Activated CD4-positive, alpha-beta T cell treated with anti-CD3 and anti-CD28 coated beads for 4 hours (primary cell): Measurements from ENCODE around the gene HMX1.

Experiments
- DNase-seq, 2 donors: peaks; one replicate each; pipeline ENCODE4 v3.0.0-alpha.2; 2020

Gene HMX1

DNA sequence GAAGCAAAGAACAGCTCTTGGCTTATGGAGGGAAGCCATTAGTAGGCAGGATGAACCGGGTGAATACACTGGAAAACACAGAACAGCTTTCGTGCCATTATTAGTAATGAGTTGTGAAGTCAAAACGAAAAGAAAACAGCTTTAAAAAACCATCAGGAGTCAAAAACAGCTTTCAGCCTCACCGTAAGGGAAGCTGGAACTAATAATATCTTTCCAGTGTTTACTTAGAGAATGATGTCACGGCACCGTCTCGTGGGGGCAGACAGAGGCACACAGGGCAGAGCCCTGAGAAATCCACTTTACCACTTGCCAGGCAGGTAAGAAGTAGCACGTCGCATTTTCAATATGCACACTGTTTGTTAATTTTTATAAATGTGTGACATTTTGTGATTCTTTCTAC is 37.9 kb upstream of the HMX1 start:
- DNase-seq: no peak

DNA sequence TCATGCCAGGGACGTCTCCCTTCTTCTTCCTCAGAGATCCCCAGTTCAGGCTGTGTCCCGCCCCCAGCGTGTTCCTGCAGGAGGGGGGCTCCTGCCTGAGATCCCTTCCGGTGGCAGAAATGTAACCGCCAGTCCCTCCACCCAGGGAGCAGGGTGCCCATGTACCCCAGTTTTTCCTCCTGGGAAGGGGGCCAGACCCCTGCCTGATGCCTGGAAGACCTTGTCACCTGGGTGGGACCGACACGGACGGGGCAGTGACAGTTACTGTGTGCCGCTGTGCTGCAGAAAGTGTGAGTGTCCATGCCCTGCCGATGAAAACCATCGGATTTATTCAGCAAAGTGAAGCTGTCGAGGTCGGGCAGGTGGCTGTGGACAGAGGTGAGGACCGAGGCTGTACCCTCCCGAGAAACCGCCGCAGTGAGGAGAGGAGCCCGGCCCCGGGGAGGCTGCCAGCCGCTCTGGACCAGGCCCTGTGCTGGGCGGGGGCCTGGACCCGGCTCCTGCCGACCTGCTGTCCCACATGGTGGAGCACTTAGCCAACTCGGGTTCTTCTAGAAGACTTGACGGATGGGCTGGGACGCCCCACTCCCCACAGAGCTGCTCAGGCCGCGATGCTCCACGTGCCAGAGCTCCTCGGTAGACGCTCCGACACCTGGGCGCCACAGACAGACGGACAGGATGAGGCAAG is 36.7 kb upstream of the HMX1 start:
- no peak for DNase-seq

DNA sequence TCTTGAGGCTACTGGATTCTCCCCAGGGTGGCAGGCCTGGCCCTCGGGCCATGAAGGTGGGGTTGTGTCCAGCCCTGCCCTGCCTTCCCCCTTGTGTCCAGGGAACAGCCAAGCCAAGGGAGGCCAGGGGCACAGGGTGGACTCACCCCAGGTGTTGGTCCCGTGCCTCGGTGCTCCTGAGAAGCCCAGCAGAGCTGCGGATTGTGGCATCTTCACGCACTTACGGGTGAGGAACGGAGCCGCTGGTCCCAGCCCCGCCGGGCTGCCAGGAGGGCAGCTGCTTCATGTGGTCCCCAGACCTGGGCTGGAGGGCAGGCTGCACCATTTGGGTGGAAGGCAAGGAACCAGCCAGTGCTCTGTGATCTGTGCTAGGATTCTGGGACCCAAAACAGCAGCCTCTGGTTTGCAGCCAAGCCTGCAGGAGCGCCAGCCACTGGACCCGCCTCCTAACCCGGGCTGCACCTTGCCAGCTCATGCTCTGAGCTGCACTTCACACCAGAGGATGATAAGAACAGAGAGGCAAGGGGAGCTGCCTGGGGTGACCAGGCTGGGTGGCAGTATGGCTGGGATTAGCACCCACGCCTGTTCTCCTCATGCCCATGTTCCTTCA is 36.1 kb upstream of the HMX1 start:
- DNase-seq: no peak

DNA sequence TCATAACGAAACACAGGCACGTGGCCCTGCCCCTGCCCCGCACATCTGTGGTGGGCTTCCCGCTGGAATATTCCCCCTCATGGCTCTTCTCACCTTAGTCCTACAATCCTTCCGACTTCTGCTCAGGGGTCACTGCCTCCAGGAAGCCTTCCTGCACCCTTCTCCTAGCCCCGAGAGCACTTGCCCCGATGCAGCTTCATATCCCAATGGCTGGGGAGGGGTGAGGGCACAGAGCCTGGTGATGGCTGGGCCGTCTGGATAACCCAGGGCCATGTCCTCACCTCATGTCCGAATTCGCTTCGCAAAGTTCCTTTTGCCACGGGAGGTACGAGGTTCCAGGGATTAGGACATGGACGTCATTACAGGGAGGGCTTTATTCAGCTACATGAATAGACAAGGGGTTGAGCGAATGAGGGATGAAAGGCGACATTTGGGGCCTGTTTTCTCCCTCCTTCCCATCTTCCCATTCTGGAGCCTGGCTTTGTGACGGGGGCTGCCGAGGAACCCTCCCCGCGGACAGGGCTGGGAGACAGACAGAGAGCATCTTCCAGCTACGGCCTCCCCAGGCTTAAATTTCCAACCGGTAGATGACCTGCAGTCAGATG is 35.5 kb upstream of the HMX1 start:
- DNase-seq: no peak

DNA sequence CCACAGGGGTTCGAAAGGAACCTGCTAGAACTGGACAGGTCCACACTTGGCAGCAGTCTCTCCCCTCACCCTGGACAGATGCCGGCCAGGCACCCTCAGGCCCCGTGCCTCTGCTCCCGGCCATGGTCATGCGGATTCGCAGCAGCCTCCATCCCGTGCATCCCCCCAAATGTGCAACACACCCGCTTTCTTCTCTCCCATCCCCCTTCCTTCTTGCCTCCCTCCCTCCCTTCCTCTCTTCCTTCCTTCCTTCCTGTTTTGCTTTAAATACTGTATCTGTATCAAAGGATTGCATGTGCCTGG is 35.0 kb upstream of the HMX1 start:
- DNase-seq: no peak

DNA sequence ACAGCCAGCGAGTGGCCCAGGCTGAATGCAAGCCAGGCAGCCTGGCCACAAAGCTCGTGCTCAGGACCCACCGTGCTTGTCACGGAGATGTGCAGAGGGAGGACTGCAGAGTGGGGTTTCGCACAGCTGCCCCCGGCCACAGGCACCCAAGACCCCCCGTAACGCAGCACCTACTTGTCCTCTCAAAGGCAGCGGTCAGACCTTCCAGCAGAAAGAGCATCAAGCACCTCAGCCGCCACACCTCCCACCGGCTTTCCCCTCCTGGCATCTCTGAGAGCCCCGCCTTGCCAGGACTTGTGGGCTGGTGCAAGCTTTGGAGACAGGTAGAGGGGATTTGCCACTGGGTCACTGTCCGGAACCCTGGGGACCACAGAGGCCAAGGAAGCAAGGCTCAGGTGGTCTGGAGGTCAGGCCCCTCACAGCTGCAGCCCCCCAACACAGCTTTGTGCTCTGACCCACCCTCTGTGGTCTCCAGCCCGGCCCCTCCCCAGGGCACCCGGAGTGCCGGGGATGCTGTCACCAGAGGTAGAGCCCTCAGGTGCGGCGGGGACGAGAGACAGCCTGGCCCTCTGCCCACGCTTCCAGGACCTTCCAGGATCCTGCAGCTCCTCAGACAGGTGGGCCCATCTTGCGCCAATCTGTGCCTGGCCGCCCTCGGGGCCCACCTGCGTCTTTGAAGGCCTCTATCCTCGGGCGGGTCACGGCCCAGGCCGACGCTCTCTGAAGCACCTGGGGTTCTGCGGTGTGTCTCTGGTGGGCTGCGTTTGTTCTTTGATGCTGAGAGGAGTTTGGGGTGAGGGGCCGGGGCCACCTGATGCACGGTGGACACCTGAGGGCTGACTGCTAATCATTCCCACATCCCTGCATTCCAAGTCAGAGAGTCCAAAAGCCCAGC is 34.4 kb upstream of the HMX1 start:
- no peak for DNase-seq

GRCh38 chr4:8905226-8905772 is 33.7 kb upstream of the HMX1 start:
- DNase-seq: no peak

GRCh38 chr4:8904666-8905065 is 33.0 kb upstream of the HMX1 start:
- no peak for DNase-seq

- no peak for DNase-seq
These were observed 32.4 kb upstream of the HMX1 start for GRCh38 chr4:8904041-8904501.

GRCh38 chr4:8901335-8901734 is 29.7 kb upstream of the HMX1 start:
- no peak for DNase-seq

GRCh38 chr4:8900588-8900987 is 28.9 kb upstream of the HMX1 start:
- DNase-seq: no peak

GRCh38 chr4:8898419-8898818 is 26.8 kb upstream of the HMX1 start:
- DNase-seq: no peak

- no peak for DNase-seq
These were observed 25.9 kb upstream of the HMX1 start for GRCh38 chr4:8897251-8898167.

DNA sequence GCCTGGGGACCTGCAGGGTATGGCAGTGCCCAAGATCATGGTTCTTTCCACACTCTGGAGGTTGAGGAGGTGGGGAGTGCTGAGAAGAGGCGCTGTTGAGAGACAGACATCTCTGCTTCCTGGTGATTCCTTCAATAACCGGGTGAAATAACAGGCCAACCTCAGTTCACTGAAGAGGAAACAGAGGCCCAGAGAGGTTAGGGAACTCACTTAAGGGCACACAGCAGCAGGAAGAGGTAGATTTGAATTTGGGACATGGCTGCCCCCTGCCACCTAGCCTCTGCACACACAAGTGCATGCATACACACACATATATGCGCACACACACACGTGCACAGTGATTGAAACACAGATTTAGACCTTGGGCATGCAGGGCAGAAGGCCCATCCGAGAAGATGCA is 24.9 kb upstream of the HMX1 start:
- DNase-seq: no peak

GRCh38 chr4:8896071-8896470 is 24.4 kb upstream of the HMX1 start:
- DNase-seq: no peak

- DNase-seq: no peak
These were observed 23.7 kb upstream of the HMX1 start for GRCh38 chr4:8895295-8895694.

- no peak for DNase-seq
These were observed 22.8 kb upstream of the HMX1 start for GRCh38 chr4:8894424-8894816.

GRCh38 chr4:8893624-8894423 is 22.2 kb upstream of the HMX1 start:
- DNase-seq: no peak

GRCh38 chr4:8893227-8893623 is 21.6 kb upstream of the HMX1 start:
- DNase-seq: no peak

- DNase-seq: no peak
These were observed 21.1 kb upstream of the HMX1 start for GRCh38 chr4:8892556-8893226.
